Left lobe of liver (tissue), 2 donors: ENCODE results near the gene PIK3R3. TPM values are rescaled to one million over a fixed set of nuclear protein-coding genes. Genes with fewer than 3 reads are reported as not detected.
"Not testable (repeated sequence)": the region's sequence is repeated elsewhere in the genome, so short reads cannot be mapped to it uniquely, and the experiment has no call there.

Experiments used
- ATAC-seq: fragments of 200-7000 bp; cut with Tn5 transposase; one replicate; pipeline ENCODE4 v1.9.1; 2020; ENCODE audit warnings: mild to moderate bottlenecking, moderate library complexity
- DNase-seq: peaks from one replicate; pipeline ENCODE4 v3.0.0-alpha.2; 2020; ENCODE audit warnings: low spot score
- total RNA-seq: library from RNA; stranded (reverse); gene quantifications from one replicate; pipeline ENCODE4 v1.2.1, GENCODE V29; 2021
- donor health status: DM: no; HTN: no; CAD: no; lungs with moderate emphysema.
- donor health status: DM: no; HTN: yes; CAD: no.

The PIK3R3 gene
- total RNA-seq, 1 donor from 2014 or later = 3.1 TPM

GRCh38 chr1:46113948-46114347 is 18.5 kb downstream of the PIK3R3 start:
- ATAC-seq = peak; percentile 11
- DNase-seq = no peak

DNA sequence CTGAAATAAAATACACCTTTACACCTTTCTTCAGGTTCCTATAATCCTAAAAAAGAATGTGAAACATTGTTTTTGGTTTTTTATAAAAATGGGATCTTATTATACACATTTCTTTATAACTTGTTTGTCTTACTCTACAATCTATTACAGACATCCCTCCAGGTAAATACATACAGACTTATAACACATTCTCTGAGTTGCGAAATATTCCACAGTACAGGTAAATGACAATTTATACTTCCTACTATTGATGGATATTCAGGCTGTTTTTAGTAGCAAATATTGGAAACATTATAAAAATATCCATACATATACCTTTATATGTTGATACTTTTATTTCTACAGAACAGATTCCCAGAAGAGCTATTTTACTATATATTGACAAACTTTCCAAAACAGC is 20.3 kb downstream of the PIK3R3 start:
- no peak for ATAC-seq
- no peak for DNase-seq

DNA sequence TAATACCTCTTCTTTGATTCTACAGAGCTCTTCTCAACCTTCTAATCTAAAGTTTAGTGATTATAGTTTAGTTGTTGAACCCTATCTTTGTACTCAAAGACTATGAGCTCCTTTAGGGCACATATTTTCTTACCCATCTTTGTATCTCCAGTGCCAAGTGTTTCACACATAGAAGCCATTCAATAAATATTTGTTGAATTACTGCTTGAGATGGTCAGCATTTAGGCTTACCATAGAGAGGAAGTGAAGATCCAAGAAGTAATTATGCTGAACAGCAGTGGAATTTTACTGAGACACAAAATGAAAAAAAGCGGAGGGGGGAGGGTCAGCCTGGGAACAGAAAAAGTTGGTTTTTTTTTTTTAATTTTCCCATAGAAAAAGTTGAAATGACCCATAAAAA is 21.9 kb downstream of the PIK3R3 start:
- no peak for ATAC-seq

GRCh38 chr1:46102769-46103476 is 29.5 kb downstream of the PIK3R3 start:
- DNase-seq (no peak), ATAC-seq (no peak)

More for the DNA sequence above, 21.9 kb downstream of the PIK3R3 start:
- DNase-seq = no peak

DNA sequence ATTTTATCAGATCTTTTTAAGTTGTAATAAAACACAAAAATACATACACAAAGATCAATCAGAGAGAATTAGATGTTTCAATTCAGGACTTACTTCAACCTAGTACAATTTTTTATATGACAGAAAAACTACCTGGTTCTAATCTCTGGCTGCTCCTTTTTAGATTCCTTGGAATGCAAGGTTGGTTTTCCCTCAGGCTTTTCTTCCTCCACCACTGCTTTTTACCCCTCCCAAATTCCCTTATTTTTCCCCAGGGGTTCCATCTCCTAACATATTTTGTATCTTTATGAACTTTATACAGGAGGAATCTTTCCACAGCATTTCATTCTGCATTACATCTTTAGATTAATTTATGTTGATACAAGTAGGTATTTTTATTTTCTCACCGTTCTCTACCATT is 33.2 kb downstream of the PIK3R3 start:
- DNase-seq (no peak), ATAC-seq (no peak)

DNA sequence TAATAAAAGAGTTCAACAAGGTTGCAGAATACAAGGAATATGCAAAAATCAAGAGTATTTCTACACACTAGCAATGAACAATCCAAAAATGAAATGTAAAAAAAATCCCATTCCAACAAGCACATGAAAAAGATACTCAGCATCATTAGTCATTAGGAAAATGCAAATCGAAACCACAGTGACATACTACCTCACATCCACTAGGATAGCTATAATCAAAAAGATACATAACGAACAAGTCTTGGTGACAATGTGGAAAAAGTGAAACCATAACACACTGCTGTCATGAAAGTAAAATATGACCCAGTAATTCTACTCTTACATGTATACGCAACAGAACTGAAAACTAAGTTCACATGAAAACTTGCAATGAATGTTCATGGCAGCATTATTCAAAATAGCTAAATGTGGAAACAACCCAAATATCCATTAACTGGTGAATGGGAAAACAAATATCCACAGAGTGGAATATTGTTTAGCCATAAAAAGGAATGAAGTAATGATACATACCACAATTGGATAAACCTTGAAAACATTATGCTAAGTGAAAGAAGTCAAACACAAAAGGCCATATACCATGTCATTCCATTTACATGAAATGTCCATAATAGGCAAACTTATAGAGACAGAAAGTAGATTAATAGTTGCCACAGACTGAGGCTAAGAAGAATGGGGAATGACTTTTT is 34.3 kb downstream of the PIK3R3 start:
- ATAC-seq (no peak), DNase-seq (no peak)

- DNase-seq = no peak
- no peak for ATAC-seq
Measured at GRCh38 chr1:46097149-46097472, 35.3 kb downstream of the PIK3R3 start.

DNA sequence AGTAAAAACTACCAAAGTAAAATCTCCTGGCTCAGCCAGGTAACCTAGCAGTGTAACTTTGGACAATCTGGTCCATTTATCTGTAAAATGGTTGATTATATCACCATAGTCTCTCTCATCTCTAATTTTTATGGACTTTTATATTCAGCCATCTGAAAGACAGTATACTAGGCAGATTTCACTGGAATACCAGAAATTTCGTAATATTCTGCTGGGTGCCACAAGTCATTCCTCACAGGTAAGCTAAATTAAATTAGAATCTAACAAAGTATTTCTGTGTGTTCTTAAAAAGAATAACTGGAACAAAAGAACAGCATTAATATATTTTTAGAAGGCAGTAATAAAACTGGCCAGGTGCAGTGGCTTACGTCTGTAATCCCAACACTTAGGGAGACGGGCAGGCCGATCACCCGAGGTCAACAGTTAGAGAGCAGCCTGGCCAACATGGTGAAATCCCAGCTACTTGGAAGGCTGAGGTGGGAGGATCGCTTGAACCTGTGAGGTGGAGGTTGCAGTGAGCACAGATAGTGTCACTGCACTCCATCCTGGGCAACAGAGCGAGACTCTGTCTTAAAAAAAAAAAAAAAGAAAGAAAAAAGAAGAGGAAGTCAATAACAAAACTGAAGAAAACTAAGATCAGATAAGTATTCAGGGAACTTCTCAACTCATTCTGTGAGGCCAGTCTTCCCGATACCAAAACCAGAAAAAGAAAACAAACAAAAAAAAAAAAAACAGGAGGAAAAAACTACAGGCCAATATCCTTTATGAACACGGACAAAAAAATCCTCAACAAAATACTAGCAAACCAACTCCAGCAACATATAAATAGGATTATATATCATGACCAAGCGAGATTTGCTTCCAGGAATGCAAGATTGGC is 35.9 kb downstream of the PIK3R3 start:
- no peak for DNase-seq
- peak; percentile 74 for ATAC-seq

DNA sequence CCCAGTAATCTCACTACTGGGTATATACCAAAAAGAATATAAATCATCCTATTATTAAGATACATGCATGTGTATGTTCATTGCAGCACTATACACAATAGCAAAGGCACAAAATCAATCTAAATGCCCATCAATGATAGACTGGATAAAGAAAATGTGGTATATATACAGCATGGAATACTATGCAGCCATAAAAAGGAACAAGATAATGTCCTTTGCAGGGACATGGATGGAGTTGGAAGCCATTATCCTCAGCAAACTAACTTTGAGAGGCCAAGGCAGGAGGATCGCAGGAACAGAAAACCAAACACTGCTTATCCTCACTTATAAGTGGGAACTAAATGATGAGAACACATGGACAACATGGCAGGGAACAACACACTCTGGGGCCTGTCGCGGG is 37.3 kb downstream of the PIK3R3 start:
- ATAC-seq = not testable (repeated sequence)

DNA sequence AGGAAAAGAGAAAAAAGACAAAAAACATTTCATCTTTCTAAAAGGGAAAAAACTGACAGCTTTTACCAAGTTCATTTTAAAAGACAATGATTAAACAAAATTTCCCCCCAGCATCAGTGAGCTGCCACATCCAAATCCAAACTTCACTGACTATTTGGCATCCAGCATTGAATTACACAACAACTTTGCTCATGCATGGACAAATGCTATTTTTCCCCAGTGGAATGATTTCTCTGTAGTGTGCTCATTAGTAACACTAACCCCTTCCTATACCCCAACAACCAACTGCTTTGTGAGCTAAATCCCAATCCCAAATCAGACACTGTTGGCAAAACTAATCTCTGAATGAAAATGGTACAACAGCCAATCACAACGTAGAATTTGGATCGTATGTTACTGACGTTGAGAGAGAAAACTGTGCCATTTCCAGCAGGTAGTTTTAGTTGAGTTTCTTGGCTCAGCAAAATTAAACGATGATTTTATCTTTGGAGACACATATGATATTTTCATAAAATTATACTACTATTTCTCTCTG is 37.9 kb downstream of the PIK3R3 start:
- ATAC-seq = peak; percentile 73
- no peak for DNase-seq

More for the DNA sequence above, 37.3 kb downstream of the PIK3R3 start:
- DNase-seq = not testable (repeated sequence)

- not testable (repeated sequence) for DNase-seq, ATAC-seq
Measured at GRCh38 chr1:46093832-46094231, 38.6 kb downstream of the PIK3R3 start.

DNA sequence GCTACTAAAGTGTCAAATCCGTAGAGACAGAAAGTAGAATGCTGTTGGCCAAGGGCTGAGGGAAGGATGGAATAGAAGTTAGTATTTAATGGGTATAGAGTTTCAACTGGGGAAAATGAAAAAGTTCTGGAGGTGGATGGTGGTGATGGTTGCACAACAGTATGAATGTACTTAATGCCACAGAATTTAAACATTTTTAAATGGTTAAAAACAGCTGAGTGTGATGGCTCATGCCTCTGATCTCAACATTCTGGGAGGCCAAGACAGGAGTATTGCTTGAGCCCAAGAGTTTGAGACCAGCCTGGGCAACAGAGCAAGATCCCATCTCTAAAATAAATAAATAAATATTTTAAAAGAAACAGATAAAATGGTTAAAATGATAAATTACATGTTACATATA is 44.5 kb downstream of the PIK3R3 start:
- ATAC-seq (no peak), DNase-seq (no peak)

- ATAC-seq (no peak), DNase-seq (no peak)
Measured at GRCh38 chr1:46086576-46086975, 45.9 kb downstream of the PIK3R3 start.

GRCh38 chr1:46084553-46085451 is 47.6 kb downstream of the PIK3R3 start:
- ATAC-seq (no peak), DNase-seq (no peak)

DNA sequence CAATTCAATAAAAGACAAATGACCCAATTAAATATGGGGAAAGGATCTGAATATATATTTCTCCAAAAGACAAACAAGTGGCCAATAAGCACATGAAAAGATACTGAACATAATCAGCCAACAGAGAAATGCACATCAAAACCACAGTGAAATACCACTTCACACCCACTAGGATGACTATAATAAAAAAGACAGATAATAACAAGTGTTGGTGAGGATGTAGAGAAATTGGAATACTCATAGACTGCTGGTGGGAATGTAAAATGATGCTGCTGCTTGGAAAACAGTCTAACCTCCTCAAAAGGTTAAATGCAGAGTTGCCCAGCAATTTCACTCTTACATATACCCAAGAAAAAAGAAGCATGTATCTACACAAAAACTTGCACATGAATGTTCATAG is 48.9 kb downstream of the PIK3R3 start:
- DNase-seq (no peak), ATAC-seq (no peak)

- peak; percentile 46 for ATAC-seq
- no peak for DNase-seq
Measured at GRCh38 chr1:46081619-46082018, 50.8 kb downstream of the PIK3R3 start.

GRCh38 chr1:46081206-46081605 is 51.2 kb downstream of the PIK3R3 start:
- ATAC-seq (no peak), DNase-seq (no peak)

- no peak for ATAC-seq
- no peak for DNase-seq
Measured at GRCh38 chr1:46080257-46080656, 52.2 kb downstream of the PIK3R3 start.

DNA sequence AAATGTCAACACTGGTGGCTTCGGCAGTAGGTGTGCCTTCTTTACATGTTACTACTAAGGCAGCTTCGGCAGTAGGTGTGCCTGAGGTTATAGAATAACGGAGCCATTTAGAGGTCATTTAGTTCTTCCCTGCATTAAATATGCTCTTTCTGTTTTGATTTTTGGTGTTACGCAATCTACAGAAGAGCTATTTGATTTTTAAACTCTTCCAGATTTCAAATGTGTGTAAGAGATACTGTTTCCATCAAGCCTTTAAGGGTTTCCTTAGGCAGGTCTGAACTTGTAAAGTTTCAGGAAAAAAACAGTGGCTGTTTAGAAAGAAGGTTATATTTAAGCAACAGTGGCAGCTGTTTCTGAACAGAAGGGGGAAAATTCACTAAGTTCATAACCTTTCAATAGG is 54.8 kb downstream of the PIK3R3 start:
- no peak for DNase-seq
- ATAC-seq = no peak

GRCh38 chr1:46076343-46076742 is 56.1 kb downstream of the PIK3R3 start:
- DNase-seq = no peak
- ATAC-seq = no peak
